Measurements from ENCODE around the gene CD22.
A peak's percentile ranks its signal among the peaks of the same experiment; 100 is the strongest.

The CD22 gene

GRCh38 chr19:35295792-35296462 lies 33.1 kb upstream of the CD22 start:
- no peak for DNase-seq (ENCODE audit: low read depth)

- no peak for DNase-seq (ENCODE audit: low read depth)
Measured at GRCh38 chr19:35296644-35297514, 32.1 kb upstream of the CD22 start.

GRCh38 chr19:35297515-35297848 lies 31.5 kb upstream of the CD22 start:
- no peak for DNase-seq (ENCODE audit: low read depth)

GRCh38 chr19:35297922-35298321 lies 31.1 kb upstream of the CD22 start:
- no peak for DNase-seq (ENCODE audit: low read depth)

GRCh38 chr19:35298561-35298972 lies 30.4 kb upstream of the CD22 start:
- no peak for DNase-seq (ENCODE audit: low read depth)

GRCh38 chr19:35299523-35300338 lies 29.3 kb upstream of the CD22 start:
- no peak for DNase-seq (ENCODE audit: low read depth)

GRCh38 chr19:35300339-35300649 lies 28.7 kb upstream of the CD22 start:
- DNase-seq (ENCODE audit: low read depth) = no peak

GRCh38 chr19:35301961-35302360 lies 27.0 kb upstream of the CD22 start:
- no peak for DNase-seq (ENCODE audit: low read depth)

- DNase-seq (ENCODE audit: low read depth) = no peak
Measured at GRCh38 chr19:35302446-35302845, 26.5 kb upstream of the CD22 start.

- no peak for DNase-seq (ENCODE audit: low read depth)
Measured at GRCh38 chr19:35303357-35303915, 25.6 kb upstream of the CD22 start.

GRCh38 chr19:35304036-35304435 lies 25.0 kb upstream of the CD22 start:
- no peak for DNase-seq (ENCODE audit: low read depth)

- no peak for DNase-seq (ENCODE audit: low read depth)
Measured at GRCh38 chr19:35305181-35305580, 23.8 kb upstream of the CD22 start.

GRCh38 chr19:35306473-35307246 lies 22.3 kb upstream of the CD22 start:
- no peak for DNase-seq (ENCODE audit: low read depth)

GRCh38 chr19:35307931-35308330 lies 21.1 kb upstream of the CD22 start:
- DNase-seq (ENCODE audit: low read depth) = no peak

GRCh38 chr19:35308910-35309309 lies 20.1 kb upstream of the CD22 start:
- DNase-seq (ENCODE audit: low read depth) = no peak

GRCh38 chr19:35309481-35310279 lies 19.3 kb upstream of the CD22 start:
- peak; percentile 98 for DNase-seq (ENCODE audit: low read depth)

GRCh38 chr19:35310331-35310730 lies 18.7 kb upstream of the CD22 start:
- DNase-seq (ENCODE audit: low read depth) = no peak

GRCh38 chr19:35310811-35311465 lies 18.0 kb upstream of the CD22 start:
- DNase-seq (ENCODE audit: low read depth) = no peak

GRCh38 chr19:35311901-35312665 lies 16.9 kb upstream of the CD22 start:
- DNase-seq (ENCODE audit: low read depth) = no peak

GRCh38 chr19:35313587-35313986 lies 15.4 kb upstream of the CD22 start:
- DNase-seq (ENCODE audit: low read depth) = no peak

Measured in amniotic epithelial cell (primary cell).